Measurements from ENCODE around the gene ST8SIA6.

DNA sequence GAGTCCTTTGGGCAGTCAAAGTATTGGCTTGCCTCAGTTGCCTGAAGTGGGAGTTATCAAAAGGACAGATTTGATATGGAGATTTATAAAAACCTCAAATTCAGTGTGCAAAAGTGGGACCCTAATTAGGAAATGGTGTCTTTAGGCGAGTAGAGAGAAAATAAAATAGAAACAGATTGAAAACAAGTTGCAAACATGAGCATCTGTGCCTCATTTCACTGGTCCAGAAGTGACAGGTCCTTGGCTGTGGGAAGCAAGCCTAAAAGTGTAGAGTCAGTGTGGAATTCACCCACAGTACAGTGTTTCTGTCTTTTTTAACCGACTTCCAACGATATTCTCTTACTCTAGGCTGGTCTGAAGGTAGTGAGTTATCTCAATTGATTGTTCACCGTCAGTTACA is 51.2 kb downstream of the ST8SIA6 start:
- no peak for TF ChIP-seq POLR2AphosphoS5 (IDR thresholded peaks at IDR 0.05; ENCODE audit: low read depth, low read length)
- no peak for TF ChIP-seq SPI1 (IDR thresholded peaks at IDR 0.05; ENCODE audit: low read depth, low read length)
- no peak for TF ChIP-seq POLR2A (IDR thresholded peaks at IDR 0.05; ENCODE audit: low read depth, low read length)
- TF ChIP-seq TAF1 (IDR thresholded peaks at IDR 0.05; ENCODE audit: low read depth, low read length), result no peak
- no peak for TF ChIP-seq PAX5 (IDR thresholded peaks at IDR 0.05; ENCODE audit: insufficient read depth, low read length, severe bottlenecking)
